GM12878 (cell line): ENCODE measurements around the gene CEP128. TPM values are rescaled to one million over a fixed set of nuclear protein-coding genes. Genes with fewer than 3 reads are reported as not detected.

Experiments
- ATAC-seq: fragments of 200-7000 bp; cut with Tn5 transposase; 3 replicates; pipeline ENCODE4 v1.9.1; 2020; ENCODE audit warnings: mild to moderate bottlenecking, moderate library complexity
- BruUV-seq: library from RNA; stranded (reverse); fragments of 400-500 nt; replicated peaks from 2 replicates; lab custom pipeline; 2021; lab: Mats Ljungman, UMichigan
- CTCF ChIA-PET: fragments of 300-600 bp; sonication (Branson Sonifier 250); formaldehyde crosslinking; extraction: SDS; loops from one replicate; lab custom pipeline; 2021; ENCODE audit warnings: inconsistent platforms; lab: Yijun Ruan, JAX
- POLR2A ChIA-PET: fragments of 350-600 bp; formaldehyde crosslinking; extraction: SDS; loops from one replicate; lab custom pipeline; 2021; ENCODE audit warnings: inconsistent platforms; lab: Charles Lee
- RAD21 ChIA-PET: fragments of 300-600 bp; sonication (Branson Sonifier 250); formaldehyde crosslinking; loops from one replicate; lab custom pipeline; 2023; ENCODE audit warnings: antibody characterized with exemption; ENCODE audit not compliant: unreplicated experiment; lab: Charles Lee
- SMC1A ChIA-PET: fragments of 300-600 bp; sonication (Branson Sonifier 250); formaldehyde crosslinking; loops from one replicate; lab custom pipeline; 2023; ENCODE audit not compliant: unreplicated experiment, uncharacterized antibody; lab: Charles Lee
- DNase-seq: peaks from one replicate; pipeline ENCODE4 v3.0.0-alpha.2; 2011; ENCODE audit warnings: low read depth, low spot score
- FAIRE-seq: peaks from 3 replicates; lab custom pipeline; 2011; peaks lifted over from hg19 to GRCh38; lab: Jason Lieb, UNC
- H2AFZ ChIP-seq: 2 replicates; pipeline ENCODE4 v1.6.0; 2011; ENCODE audit warnings: low read depth, low read length, control low read depth; ENCODE audit not compliant: control insufficient read depth
- H3K27ac ChIP-seq: 2 replicates; pipeline ENCODE4 v1.5.1; 2011; ENCODE audit warnings: control low read depth; ENCODE audit not compliant: control insufficient read depth, insufficient read depth
- H3K27me3 ChIP-seq, 2 experiments: replicated peaks in 1 of 2; 2 replicates each; pipeline versions ENCODE4 v1.6.0 to v1.6.1; 2011; ENCODE audit warnings: low read length in 1 of 2; ENCODE audit not compliant: control insufficient read depth in 2 of 2, insufficient read depth in 2 of 2
- H3K36me3 ChIP-seq, 2 experiments: 2 replicates each; pipeline ENCODE4 v1.5.1; 2011; ENCODE audit warnings: low read length in 1 of 2; ENCODE audit not compliant: control insufficient read depth in 2 of 2, insufficient read depth in 2 of 2
- H3K4me1 ChIP-seq: 2 replicates; pipeline ENCODE4 v1.6.1; 2011; ENCODE audit warnings: mild to moderate bottlenecking, low read length, moderate library complexity, mixed read lengths; ENCODE audit not compliant: control insufficient read depth, insufficient read depth
- H3K4me2 ChIP-seq: 2 replicates; pipeline ENCODE4 v1.6.0; 2011; ENCODE audit warnings: control low read depth; ENCODE audit not compliant: control insufficient read depth, insufficient read depth
- H3K4me3 ChIP-seq: fragments of 200-600 bp; sonication (generic); 2 replicates; pipeline ENCODE4 v1.5.1; 2016
- H3K79me2 ChIP-seq: 2 replicates; pipeline ENCODE4 v1.6.0; 2011; ENCODE audit warnings: low read length; ENCODE audit not compliant: control insufficient read depth, insufficient read depth
- H3K9ac ChIP-seq: 2 replicates; pipeline ENCODE4 v1.8.0; 2011; ENCODE audit warnings: low read length, control low read depth, mixed read lengths; ENCODE audit not compliant: control insufficient read depth, insufficient read depth
- H3K9me3 ChIP-seq: replicated peaks from 3 replicates; pipeline ENCODE4 v1.5.1; 2011; ENCODE audit warnings: mild to moderate bottlenecking, low read length; ENCODE audit not compliant: control insufficient read depth, insufficient read depth
- H4K20me1 ChIP-seq: 2 replicates; pipeline ENCODE4 v1.6.0; 2011; ENCODE audit not compliant: control insufficient read depth, insufficient read depth
- ATF7 ChIP-seq: fragments of 450-650 bp; IDR thresholded peaks from 2 replicates; pipeline ENCODE4 v1.6.1; 2016; ENCODE audit warnings: low read depth, mild to moderate bottlenecking
- CHD1 ChIP-seq: IDR thresholded peaks from 2 replicates; pipeline ENCODE4 v1.6.1; 2012; ENCODE audit warnings: low read depth, low read length, improper control_type of control experiment
- ESRRA ChIP-seq: IDR thresholded peaks from 2 replicates; pipeline ENCODE4 v1.6.1; 2012; ENCODE audit warnings: mild to moderate bottlenecking, low read length, improper control_type of control experiment
- FOS ChIP-seq: IDR thresholded peaks from 3 replicates; pipeline ENCODE4 v1.6.1; 2011; ENCODE audit warnings: borderline replicate concordance; ENCODE audit not compliant: insufficient read length; ENCODE audit errors: extremely low read depth
- IKZF2 ChIP-seq, 2 experiments: fragments of 450-650 bp; IDR thresholded peaks; 2 replicates each; pipeline ENCODE4 v1.6.1; 2017; ENCODE audit warnings: mild to moderate bottlenecking in 2 of 2, moderate library complexity in 2 of 2
- IRF5 ChIP-seq: fragments of 450-650 bp; IDR thresholded peaks from 2 replicates; pipeline ENCODE4 v1.6.1; 2017; ENCODE audit warnings: borderline replicate concordance
- JUND ChIP-seq: IDR thresholded peaks from 2 replicates; pipeline ENCODE4 v1.6.1; 2012; ENCODE audit warnings: low read depth, mild to moderate bottlenecking, low read length, improper control_type of control experiment, moderate library complexity
- MTA3 ChIP-seq: IDR thresholded peaks from 2 replicates; pipeline ENCODE4 v1.6.1; 2012; ENCODE audit warnings: low read length, inconsistent platforms, borderline replicate concordance
- RB1 ChIP-seq: fragments of 450-650 bp; formaldehyde crosslinking; IDR thresholded peaks from 2 replicates; pipeline ENCODE4 v1.6.1; 2017; ENCODE audit warnings: mild to moderate bottlenecking, borderline replicate concordance
- SIX5 ChIP-seq: IDR thresholded peaks from 2 replicates; pipeline ENCODE4 v1.6.1; 2011; ENCODE audit warnings: mild to moderate bottlenecking, low read depth, low read length, moderate library complexity; ENCODE audit not compliant: severe bottlenecking
- SPI1 ChIP-seq: IDR thresholded peaks from 2 replicates; pipeline ENCODE4 v1.6.1; 2011; ENCODE audit warnings: low read depth, mild to moderate bottlenecking, low read length, moderate library complexity, borderline replicate concordance; ENCODE audit not compliant: insufficient read depth
- SRF ChIP-seq, 2 experiments: IDR thresholded peaks; 2 replicates each; pipeline ENCODE4 v1.6.1; 2011; ENCODE audit warnings: low read depth in 2 of 2, low read length in 2 of 2, mild to moderate bottlenecking in 1 of 2, moderate library complexity in 1 of 2
- STAT3 ChIP-seq: IDR thresholded peaks from 2 replicates; pipeline ENCODE4 v1.6.1; 2011; ENCODE audit warnings: low read depth, low read length, improper control_type of control experiment
- TBL1XR1 ChIP-seq: IDR thresholded peaks from 2 replicates; pipeline ENCODE4 v1.6.1; 2012; ENCODE audit warnings: low read depth, low read length, improper control_type of control experiment
- ZBTB4 ChIP-seq: fragments of 450-650 bp; formaldehyde crosslinking; IDR thresholded peaks from 2 replicates; pipeline ENCODE4 v1.4.0; 2022; ENCODE audit warnings: mild to moderate bottlenecking, moderate library complexity
- ZNF24 ChIP-seq: fragments of 450-650 bp; IDR thresholded peaks from 2 replicates; pipeline ENCODE4 v1.6.1; 2017; ENCODE audit warnings: antibody characterized with exemption, mild to moderate bottlenecking
- WGBS: methylation state at CpG from one replicate; pipeline ENCODE4 v1.1.6; 2016; ENCODE audit warnings: low lambda C conversion rate; ENCODE audit not compliant: insufficient replicate concordance, insufficient coverage; ENCODE audit errors: missing lambda C conversion rate; 5-methylcytosine and 5-hydroxymethylcytosine counted together
- in situ Hi-C: fragments of 300-500 bp; cut with MboI; formaldehyde crosslinking; loops from 9 replicates; pipeline ENCODE4 v1.14.3; 2018; ENCODE audit warnings: mixed read lengths
- intact Hi-C: fragments of 100-400 bp; cut with micrococcal nuclease; formaldehyde crosslinking; loops from one replicate; pipeline ENCODE4 v1.14.2; 2022; ENCODE audit not compliant: unreplicated experiment
- polyA plus RNA-seq, 11 experiments: library from polyadenylated mRNA; depleted of rRNA in 4 of 11; unstranded in 6 of 11; stranded (reverse) in 5 of 11; fragments of >200 nt; fragmentation: Nextera tagmentation in 4 of 11; fragmentation: Illumina TruSeq in 1 of 11; extraction: Ambion mirVana in 4 of 11; extraction: Trizol in 1 of 11; gene quantifications; 1 replicate in 1 of 11; 2 replicates in 10 of 11; pipeline versions ENCODE4 v1.2.1 to v1.2.3, GENCODE V29; 2011 to 2016; ENCODE audit warnings: inconsistent platforms in 2 of 11, missing spikeins in 2 of 11, low read depth in 1 of 11
- total RNA-seq, 4 experiments: library from RNA; depleted of rRNA in 3 of 4; stranded (reverse); fragments of >200 nt in 3 of 4; fragmentation: Illumina TruSeq in 1 of 4; extraction: Trizol in 1 of 4; gene quantifications; 2 replicates each; pipeline versions ENCODE4 v1.2.1 to v1.2.3, GENCODE V29; 2013 to 2021
- TF ChIP-seq, protein P1 (sequence below): fragments of 450-650 bp; IDR thresholded peaks from 2 replicates; pipeline ENCODE4 v1.6.1; 2017; ENCODE audit warnings: mild to moderate bottlenecking, low read depth, inconsistent platforms; ENCODE audit not compliant: poor library complexity, severe bottlenecking

CEP128 gene
- total and polyA plus RNA-seq, 10 of the 15 experiments (the other 5 are each of a cell fraction or from before 2014, with no cell fraction given) = 1.1 to 6.7 (median 3.4) TPM

DNA sequence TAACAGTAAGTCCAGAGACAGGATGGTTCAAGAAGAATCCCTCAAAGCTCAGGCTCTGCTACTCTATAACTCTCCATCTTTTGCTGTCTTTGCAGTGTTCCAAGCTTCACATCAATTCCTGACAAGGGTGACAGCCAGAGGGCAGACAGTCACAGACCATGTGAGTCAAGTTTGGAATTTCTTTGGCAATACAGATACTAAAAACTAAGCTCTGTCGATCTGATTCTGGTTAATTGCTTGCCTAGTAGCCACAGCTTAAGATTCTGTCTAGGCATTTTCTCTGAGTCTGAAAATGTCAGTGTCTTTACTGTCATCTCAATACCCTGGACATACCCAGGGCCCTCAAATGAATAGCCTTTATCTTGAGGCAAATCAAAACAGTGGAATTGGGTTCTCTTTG is 153.7 kb downstream of the CEP128 start:
- H3K4me3 ChIP-seq = no peak overlapping the region
- POLR2A ChIA-PET = no interaction called here
- no peak overlapping the region for H3K4me2 ChIP-seq
- no TSS peak for BruUV-seq
- SMC1A ChIA-PET = interaction anchor here (1.2 kb wide), 1 partner anchor 31 kb away, joined by 3 read pairs; no protein-coding TSS in a partner anchor
- no peak overlapping the region for H3K27ac ChIP-seq
- H3K4me1 ChIP-seq = no peaks in the 10 kb centered on the region
- 42% methylated on average over 1 of the region's 1 CpG for WGBS
- no peaks in the 10 kb centered on the region for H3K27me3 ChIP-seq
- CTCF ChIA-PET = no interaction called here
- H4K20me1 ChIP-seq = no peaks in the 10 kb centered on the region
- H2AFZ ChIP-seq = no peak overlapping the region
- H3K79me2 ChIP-seq = no peaks in the 10 kb centered on the region
- RAD21 ChIA-PET = interaction anchor here (0.7 kb wide), 1 partner anchor 518 kb away, joined by 3 read pairs; no protein-coding TSS in a partner anchor
- intact Hi-C loops (no loop called here), in situ Hi-C loops (no loop called here)
- DNase-seq (no peak), ATAC-seq (no peak), FAIRE-seq (no peak)
- H3K9me3 ChIP-seq = no peaks in the 10 kb centered on the region
- no peaks in the 10 kb centered on the region for H3K36me3 ChIP-seq
- no peak overlapping the region for H3K9ac ChIP-seq
- TF ChIP-seq ESRRA = no peak
- no peak for TF ChIP-seq IKZF2 (IDR thresholded peaks at IDR 0.05)
- TF ChIP-seq ATF7 = no peak
- TF ChIP-seq SIX5 = no peak
- TF ChIP-seq, protein P1, sequence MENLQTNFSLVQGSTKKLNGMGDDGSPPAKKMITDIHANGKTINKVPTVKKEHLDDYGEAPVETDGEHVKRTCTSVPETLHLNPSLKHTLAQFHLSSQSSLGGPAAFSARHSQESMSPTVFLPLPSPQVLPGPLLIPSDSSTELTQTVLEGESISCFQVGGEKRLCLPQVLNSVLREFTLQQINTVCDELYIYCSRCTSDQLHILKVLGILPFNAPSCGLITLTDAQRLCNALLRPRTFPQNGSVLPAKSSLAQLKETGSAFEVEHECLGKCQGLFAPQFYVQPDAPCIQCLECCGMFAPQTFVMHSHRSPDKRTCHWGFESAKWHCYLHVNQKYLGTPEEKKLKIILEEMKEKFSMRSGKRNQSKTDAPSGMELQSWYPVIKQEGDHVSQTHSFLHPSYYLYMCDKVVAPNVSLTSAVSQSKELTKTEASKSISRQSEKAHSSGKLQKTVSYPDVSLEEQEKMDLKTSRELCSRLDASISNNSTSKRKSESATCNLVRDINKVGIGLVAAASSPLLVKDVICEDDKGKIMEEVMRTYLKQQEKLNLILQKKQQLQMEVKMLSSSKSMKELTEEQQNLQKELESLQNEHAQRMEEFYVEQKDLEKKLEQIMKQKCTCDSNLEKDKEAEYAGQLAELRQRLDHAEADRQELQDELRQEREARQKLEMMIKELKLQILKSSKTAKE = no peak
- TF ChIP-seq MTA3 = no peak
- no peak for TF ChIP-seq FOS
- TF ChIP-seq SRF (IDR thresholded peaks at IDR 0.05; ENCODE audit: low read depth in 2 of 2, low read length in 2 of 2) = no peak
- TF ChIP-seq SPI1 = no peak
- TF ChIP-seq CHD1 = no peak
- TF ChIP-seq ZNF24 = no peak
- TF ChIP-seq TBL1XR1 = no peak
- TF ChIP-seq ZBTB4 (CRISPR knock-in tag) = no peak
- no peak for TF ChIP-seq RB1
- TF ChIP-seq STAT3 = no peak
- TF ChIP-seq JUND = no peak
- no peak for TF ChIP-seq IRF5
